ENCODE measurements around the gene TMEM132C.

The TMEM132C gene

DNA sequence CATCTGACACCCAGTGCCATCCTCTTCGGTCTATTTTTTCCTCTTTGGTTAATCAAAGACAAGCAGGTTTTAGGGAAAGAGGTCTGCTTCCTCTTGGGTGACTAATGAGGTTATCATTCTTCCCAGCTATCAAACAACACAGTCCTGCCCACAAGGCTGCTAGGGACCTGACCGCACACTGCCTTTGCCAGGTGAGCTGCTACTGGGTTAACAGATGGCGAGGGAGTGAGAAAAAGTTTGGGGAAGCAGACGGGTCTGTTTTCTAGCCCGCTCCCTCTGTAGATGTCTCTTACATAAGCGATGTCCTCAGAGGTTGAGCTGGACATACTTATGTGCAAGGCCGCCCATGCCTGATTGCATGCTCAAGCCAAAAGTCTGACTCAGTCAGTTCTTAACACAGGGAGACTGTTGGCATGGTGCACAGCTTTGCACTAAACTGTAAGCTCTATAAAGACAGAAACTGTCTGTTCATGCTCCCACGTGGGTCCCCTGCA is 462.7 kb downstream of the TMEM132C start:
- no peak for DNase-seq

DNA sequence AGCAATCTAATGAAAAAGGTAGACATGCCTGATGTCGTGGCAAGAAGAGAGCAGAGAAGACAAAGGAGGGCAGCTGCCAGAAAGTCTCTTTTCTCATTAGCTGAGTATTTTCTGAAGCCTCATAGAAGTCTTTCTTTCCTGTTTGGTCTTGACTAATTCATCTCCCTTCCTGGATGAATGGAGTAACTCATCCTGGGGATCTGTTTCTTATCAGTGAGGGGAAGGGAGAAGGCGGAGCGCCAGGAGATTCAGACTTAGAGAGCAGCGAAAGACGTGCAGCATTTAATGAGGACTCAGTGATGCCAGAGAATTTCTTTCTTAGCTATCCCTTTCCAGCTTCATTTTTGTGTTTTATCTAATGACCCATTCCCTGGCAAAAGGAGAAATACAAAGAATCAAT is 467.4 kb downstream of the TMEM132C start:
- no peak for DNase-seq

DNA sequence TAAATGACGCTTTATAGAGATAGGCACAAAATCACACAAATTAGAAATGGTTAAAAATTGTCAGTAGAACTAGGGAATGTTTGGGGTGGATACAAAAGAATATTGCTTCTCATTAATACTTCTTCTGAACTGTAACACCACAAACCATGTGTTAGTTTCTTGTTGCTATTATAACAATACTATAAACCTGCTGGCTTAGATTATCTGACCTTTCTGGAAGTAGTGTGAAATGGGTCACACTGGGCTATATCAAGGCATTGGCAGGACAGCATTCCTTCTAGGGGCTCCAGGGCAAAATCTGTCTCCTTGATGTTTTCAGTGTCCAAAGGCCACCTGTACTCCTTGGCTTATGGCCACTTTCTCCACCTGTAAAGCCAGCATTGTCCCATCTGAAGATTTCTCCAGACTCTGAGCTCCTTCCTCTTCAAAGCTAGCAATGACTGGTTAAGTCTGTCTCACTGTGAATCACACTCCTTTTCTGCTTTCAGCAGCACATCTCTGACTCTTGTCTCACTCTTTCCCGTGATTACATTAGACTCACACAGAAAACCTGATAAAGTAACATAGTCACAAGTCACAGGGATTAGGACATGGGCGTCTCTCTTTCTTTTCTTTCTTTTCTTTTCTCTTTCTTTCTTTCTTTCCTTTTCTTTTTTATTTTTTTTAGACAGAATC is 470.5 kb downstream of the TMEM132C start:
- DNase-seq, result no peak

DNA sequence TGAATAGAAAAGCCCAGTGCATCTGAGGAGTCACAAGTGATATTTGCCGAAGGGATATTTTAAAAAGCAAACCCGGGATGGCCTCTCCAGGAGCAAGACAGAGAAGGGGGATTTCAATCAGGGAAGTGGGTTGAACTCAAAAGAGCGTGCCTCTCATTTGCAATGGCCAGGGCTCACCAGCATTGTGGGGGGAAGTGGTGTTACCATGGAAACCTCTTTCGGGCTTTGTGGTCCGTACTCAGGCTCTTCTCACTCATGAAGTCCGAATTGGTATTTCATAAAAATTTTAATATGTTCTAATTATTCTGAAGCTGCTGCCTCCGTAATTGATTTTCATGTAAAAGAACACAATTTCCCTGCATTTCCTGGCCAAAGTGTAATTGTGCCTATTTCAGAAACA is 476.9 kb downstream of the TMEM132C start:
- no peak for DNase-seq

DNA sequence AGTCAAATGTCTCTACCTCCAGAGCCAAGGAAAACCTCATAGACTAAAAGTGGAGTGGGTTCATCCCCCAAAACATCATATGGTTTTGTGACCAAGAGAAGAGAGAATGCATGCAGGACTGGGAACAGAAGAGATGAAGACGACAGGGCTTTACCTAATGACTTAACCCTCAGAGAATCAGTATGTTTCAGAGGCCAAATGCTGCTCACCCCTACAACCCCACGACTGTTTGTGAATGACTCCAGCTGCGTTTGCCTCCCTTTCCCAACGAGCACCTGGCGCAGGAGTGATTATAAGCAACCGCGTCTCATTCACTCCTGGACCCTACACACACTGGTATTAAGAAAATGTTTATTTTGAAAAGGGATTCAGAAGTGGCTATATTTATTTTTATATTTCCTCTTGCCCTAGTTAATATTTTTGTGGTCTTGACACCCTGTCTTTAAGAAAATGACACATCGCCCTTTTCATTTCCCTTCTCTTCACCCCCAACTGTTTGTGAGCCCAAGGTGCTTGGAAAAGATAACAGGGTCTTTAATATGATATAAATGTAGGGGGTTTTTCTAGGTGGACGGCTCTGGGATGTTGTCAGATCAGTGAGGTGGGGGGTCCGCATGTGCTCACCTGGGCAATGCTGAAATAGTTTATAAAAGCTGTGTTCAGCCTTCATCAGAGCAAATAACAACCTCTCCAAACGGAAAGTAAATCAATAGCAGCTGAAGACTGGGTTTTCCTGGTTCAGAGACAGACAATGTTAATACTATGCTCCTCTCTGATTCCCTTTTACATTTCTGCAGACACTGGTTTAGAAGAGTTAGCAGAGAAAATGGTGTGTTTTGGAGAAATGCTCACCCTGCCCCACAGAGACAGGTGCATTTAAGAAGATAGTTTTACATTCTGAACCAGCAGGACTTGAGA is 479.1 kb downstream of the TMEM132C start:
- DNase-seq, result no peak

DNA sequence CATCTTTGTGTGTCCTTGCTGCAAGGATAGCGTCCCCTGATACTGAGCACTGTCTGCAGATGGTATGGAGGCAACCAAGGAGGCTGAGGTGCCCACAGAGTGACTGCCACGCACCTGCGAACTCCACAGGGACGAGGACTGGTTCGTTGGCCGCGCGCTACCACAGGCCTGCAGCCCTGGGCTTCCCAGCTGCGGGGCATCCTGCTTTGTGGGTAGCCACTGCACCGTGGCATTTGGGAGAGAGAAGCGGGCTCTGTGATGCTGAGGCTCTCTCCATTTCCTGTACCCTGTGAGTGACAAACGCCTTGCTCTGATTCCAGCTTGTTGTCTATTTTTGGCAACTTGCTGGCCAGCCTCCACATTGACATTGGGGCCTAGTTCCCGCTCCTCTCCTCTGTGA is 480.5 kb downstream of the TMEM132C start:
- no peak for DNase-seq

DNA sequence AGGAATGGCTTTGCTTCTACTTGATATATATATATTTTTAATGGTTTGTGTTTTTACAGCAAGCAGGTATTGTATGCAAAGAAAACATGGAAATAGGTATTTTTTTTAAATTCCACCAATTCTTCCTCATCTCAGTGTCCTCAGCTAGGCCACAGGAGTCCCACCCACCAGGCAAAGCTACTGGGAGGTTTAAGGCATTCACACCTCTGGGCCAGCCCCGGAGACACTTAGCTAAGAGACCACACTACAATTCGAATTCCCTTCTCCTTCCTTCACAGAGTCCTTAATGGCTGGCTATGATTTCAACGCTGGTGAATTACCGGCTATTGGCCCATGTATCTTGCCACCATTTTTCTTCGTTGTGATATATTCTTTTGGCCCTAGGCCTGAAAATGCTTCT is 485.4 kb downstream of the TMEM132C start:
- DNase-seq, result no peak

DNA sequence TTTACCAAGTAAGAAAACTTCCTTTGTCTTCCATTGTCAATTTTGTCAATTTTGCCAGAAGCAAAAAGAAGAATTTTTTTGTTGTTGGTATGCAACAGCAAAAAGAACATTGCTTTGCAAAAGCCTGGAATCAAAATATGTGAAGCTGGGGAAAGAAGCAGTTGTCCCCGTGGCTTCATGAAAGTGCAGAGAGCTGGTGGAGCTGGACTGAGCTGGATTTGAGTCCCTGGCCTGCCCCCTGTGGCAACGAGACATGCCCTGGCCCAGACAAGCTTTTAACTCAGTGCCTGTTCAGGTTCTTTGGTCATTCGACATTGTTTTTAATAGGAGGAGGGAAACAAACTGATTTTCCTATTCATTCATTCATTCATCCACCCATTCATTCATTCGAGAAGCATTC is 486.5 kb downstream of the TMEM132C start:
- no peak for DNase-seq

DNA sequence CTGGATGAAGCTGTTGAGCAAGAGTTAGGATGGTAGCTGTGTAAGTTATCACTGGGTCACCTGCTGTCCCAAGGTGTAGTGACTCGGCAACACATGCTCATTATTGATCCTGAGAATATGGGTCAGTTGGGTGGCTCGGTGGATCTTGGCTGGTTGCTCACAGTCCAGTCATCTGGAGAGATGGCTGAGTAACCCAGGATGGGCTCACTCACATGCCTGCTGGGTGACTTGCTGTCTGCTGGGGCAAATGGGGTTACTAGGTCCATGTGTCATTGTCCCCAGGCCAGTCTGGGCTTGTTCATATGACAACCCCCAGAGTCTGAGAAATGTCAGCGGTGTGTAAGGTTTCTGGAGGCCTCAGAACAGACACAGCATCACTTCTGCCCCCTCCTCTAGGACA is 487.3 kb downstream of the TMEM132C start:
- no peak for DNase-seq

DNA sequence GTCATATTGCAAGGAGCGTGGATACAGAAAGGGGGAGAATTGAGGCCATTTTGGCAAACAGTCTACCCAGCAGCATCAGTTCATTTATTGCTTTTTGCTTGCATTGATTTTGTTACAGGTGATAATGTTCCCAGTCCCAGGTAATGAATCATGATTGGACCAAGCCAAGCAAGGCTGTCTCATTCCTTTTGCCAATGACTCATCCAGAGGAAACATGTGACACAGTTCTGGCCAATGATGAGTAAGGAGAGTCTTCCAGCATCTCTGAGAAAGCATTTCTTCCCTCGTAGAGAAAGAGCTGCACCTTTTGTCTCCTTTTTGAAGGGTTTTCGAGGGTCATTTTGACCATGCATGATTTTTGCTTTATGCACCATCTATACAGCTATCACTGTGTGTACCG is 488.6 kb downstream of the TMEM132C start:
- no peak for DNase-seq

Data from stimulated activated CD4-positive, alpha-beta T cell treated with anti-CD3 and anti-CD28 coated beads, Interleukin-2, amount 100 ng/mL, for 48 hours (primary cell).